ENCODE results near the gene C3.

The C3 gene

DNA sequence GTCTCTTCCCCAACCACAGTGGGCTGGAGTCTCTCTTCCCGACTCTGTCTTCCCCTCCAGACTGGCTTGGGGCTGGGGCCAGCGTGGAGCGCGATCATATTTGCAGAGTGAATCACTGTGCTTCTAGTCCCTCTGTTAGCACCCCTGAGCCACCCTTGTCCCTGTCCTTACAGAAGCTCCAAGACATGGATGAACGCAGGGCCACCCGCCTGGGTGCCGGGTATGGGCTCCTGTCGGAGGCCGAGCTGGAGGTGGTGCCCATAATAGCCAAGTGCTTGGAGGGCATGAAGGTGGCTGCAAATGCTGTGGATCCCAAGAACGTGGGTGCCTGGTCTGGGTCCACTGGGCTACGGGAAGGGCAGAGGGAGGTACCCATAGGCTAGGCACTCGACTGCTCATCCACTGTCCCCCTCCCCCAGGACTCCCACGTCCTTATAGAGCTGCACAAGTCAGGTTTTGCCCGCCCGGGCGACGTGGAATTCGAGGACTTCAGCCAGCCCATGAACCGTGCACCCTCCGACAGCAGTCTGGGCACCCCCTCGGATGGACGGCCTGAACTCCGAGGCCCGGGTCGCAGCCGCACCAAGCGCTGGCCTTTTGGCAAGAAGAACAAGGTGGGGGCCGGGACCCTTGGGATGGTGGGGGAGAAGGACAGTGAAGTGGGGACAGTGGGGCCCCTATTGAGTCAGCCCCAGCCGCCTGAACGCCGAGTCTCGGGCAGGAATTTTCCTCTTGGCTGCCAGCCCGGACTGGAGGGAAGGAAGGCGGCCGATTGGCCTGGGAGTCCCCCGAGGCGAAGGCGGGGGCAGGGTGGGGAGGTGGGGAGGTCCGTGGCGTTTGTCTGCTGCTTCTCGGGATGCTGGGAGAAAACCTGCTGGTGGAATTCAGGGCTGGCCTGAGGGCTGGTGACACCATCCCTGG is 24.2 kb upstream of the C3 start:
- DNase-seq (ENCODE audit: low read depth) = no peak
- no peak overlapping the region for H3K4me3 ChIP-seq (ENCODE audit: low read depth, low read length)
- TF ChIP-seq, protein P1, sequence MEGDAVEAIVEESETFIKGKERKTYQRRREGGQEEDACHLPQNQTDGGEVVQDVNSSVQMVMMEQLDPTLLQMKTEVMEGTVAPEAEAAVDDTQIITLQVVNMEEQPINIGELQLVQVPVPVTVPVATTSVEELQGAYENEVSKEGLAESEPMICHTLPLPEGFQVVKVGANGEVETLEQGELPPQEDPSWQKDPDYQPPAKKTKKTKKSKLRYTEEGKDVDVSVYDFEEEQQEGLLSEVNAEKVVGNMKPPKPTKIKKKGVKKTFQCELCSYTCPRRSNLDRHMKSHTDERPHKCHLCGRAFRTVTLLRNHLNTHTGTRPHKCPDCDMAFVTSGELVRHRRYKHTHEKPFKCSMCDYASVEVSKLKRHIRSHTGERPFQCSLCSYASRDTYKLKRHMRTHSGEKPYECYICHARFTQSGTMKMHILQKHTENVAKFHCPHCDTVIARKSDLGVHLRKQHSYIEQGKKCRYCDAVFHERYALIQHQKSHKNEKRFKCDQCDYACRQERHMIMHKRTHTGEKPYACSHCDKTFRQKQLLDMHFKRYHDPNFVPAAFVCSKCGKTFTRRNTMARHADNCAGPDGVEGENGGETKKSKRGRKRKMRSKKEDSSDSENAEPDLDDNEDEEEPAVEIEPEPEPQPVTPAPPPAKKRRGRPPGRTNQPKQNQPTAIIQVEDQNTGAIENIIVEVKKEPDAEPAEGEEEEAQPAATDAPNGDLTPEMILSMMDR (IDR thresholded peaks at IDR 0.05; ENCODE audit: insufficient read depth, low read depth, low read length, missing control alignments) = no peak

DNA sequence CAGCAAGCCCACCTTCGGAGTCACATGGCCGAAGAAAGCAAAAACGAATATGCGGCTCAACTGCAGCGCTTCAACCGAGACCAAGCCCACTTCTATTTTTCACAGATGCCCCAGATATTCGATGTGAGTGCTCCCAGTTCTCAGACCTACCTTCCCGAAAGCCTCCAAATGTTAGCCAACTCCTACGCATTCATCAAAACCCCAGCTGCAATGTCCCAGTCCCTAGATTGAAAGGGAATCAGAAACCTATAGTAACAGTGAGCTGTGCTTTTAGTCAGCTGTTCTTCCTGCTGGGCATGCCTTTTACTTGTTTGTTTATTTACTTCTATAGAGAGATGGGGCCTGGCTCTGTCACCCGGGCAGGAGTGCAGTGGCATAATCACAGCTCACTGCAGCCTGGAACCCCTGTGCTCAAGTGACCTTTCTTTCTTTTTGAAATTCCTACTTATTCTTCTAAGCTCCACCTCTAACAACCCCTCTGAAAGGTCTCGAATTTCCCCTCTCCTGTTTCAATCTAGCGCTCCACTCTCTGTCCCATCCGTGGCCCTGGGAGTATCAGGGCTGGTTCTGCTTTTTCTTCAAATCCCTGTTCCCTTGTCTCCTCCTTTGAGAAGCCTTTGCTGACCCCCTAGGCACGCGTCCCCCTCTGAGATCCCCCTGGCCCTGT is 23.4 kb upstream of the C3 start:
- DNase-seq (ENCODE audit: low read depth) = no peak
- H3K4me3 ChIP-seq (ENCODE audit: low read depth, low read length) = no peak overlapping the region
- TF ChIP-seq, protein P1 (IDR thresholded peaks at IDR 0.05; ENCODE audit: insufficient read depth, low read depth, low read length, missing control alignments) = no peak

DNA sequence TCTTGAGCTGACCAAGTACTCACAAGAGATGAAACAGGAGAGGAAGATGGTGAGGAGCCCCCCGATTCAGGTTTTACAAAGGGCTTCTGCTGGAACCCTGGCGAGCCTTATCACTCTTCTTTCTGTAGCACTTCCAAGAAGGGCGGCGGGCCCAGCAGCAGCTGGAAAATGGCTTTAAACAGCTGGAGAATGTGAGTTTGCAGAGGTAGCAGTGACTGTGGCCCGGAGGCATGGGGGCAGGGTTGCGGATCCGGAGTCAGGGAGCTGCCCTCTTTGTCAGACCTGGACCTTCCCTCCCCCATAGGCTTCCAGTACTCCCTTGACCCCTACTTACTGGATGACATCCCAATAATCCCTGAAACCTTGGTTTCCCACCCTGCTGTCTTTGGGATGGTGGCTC is 22.6 kb upstream of the C3 start:
- no peak for DNase-seq (ENCODE audit: low read depth)
- TF ChIP-seq, protein P1 (IDR thresholded peaks at IDR 0.05; ENCODE audit: insufficient read depth, low read depth, low read length, missing control alignments) = no peak
- H3K4me3 ChIP-seq (ENCODE audit: low read depth, low read length) = no peak overlapping the region

DNA sequence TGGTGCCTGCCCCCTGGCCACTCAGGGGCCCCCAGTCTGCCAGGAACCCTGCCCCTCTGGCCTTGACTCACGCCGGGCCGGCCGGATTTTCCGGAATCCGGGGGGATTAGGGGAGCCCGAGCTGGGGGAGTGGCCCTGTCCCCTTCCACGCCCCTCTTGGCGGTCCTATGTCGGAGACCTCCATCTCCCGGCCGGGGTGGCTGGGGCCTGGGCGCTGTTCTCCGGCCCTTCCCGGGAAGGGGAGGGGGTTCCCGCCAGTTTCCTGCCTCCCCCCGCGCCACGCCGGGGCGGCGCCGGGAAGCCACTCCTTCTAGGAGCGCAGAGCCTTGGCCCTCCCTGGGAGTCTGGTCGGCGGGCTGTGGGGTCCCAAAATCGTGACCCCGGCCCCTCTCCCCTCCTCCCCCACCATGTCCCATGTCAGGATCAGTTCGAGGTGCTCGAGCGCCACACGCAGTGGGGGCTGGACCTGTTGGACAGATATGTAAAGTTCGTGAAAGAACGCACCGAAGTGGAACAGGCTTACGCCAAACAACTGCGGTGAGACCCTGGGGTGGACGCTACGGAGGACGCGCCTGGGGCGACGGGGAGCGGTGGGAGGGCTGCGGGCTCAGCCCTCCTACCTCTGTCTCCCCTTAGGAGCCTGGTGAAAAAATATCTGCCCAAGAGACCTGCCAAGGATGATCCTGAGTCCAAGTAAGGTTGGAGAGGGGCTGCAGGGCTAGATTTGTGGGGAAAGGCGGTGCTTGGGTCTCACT is 20.3 kb upstream of the C3 start:
- peak; percentile 68 for DNase-seq (ENCODE audit: low read depth)
- H3K4me3 ChIP-seq (ENCODE audit: low read depth, low read length) = peak overlapping the region; percentile 96
- TF ChIP-seq, protein P1 (IDR thresholded peaks at IDR 0.05; ENCODE audit: insufficient read depth, low read depth, low read length, missing control alignments) = no peak

DNA sequence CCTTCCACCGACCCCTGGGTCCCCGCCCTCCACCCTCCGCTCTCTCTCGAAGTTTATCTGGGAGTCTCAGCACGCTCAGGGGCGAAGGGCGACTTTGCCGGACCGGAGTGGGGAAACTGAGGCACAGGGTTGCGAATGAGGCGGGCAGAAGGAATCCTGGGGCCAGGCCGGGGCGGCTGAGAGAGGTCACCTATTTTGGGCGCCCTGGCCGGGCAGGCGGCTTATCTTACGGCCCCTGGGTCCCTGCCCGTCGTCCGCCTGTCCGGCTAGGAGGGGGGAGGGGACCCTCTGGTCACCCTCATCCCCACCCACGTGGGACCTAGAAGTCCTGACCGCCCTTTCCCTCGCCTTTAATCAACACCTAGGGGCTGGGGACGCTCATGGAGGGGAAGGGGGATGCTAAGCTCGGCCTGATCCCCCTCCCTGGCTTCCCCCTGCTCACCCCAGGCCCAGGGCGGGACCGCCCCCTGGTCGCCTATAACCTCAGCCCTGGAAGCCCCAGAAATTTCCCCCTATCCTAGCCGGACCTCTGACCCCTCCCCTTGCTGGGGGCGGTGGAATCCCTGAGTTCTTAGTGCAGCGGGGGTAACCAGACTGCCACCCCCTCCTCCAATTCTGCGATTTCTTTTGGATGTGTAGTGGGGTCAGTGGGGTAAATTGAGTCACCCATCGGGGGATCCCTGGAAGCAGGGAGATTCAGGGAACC is 19.6 kb upstream of the C3 start:
- H3K4me3 ChIP-seq (ENCODE audit: low read depth, low read length) = peak overlapping the region; percentile 96
- TF ChIP-seq, protein P1 (IDR thresholded peaks at IDR 0.05; ENCODE audit: insufficient read depth, low read depth, low read length, missing control alignments) = no peak
- DNase-seq (ENCODE audit: low read depth) = peak; percentile 63

DNA sequence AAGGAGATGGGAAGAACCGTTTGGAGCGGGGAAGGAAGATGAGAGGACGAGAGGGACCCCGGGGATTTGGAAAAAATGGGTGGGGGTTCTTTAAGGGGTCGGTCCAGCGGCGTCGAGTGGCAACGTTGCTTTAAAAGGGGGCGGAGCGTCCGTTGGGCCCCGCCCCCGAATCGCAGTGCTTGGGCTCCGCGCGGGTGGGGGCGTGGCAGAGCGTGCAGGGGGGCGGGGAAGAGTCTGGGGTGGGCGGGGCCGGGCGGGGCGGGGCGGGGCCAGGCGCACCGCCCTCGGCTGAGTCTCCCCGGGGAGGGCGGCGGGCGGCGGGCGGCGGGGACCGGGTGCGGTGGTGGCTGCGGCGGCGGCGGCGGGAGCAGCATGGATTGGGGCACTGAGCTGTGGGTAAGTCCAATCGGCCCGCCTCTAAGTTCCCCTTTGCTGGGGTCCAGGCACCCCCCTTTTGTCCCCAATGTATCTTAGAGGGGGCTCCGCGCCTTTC is 19.0 kb upstream of the C3 start, which contains the start of gene TRIP10:
TRIP10 (plus strand) TSS at position 291 of the 493 bp plus-strand sequence; CDS start at position 373, 82 bp downstream.
- H3K4me3 ChIP-seq (ENCODE audit: low read depth, low read length) = peak within 1 kb of the TSS; percentile 96
- TF ChIP-seq, protein P1 (IDR thresholded peaks at IDR 0.05; ENCODE audit: insufficient read depth, low read depth, low read length, missing control alignments) = no peak
- DNase-seq (ENCODE audit: low read depth) = peak; percentile 89

Data from GM12865 (cell line).